Activated B cell treated with CpG ODN at 0.5 μM for 24 hours (primary cell): ENCODE results near the gene MRPL41. TPM values are rescaled to one million over a fixed set of nuclear protein-coding genes. Genes with fewer than 3 reads are reported as not detected.
A peak's percentile ranks its signal among the peaks of the same experiment; 100 is the strongest.

Experiments
- ATAC-seq: fragments of 200-7000 bp; cut with Tn5 transposase; one replicate; pipeline ENCODE4 v1.10.0; 2021; ENCODE audit warnings: low read depth, mild to moderate bottlenecking, moderate library complexity
- CTCF ChIA-PET: fragments of 350-600 bp; sonication (Branson Sonifier 250); formaldehyde crosslinking; loops from one replicate; lab custom pipeline; 2021; ENCODE audit warnings: antibody characterized with exemption; lab: Charles Lee
- POLR2A ChIA-PET: fragments of 350-600 bp; sonication (Branson Sonifier 250); formaldehyde crosslinking; loops from one replicate; lab custom pipeline; 2021; ENCODE audit warnings: antibody characterized with exemption; lab: Charles Lee
- DNase-seq: peaks from one replicate; pipeline ENCODE4 v3.0.0; 2022
- H3K27ac Mint-ChIP-seq: one replicate; pipeline ENCODE4 v1.8.0; 2020; ENCODE audit warnings: mixed read lengths
- H3K27me3 Mint-ChIP-seq: one replicate; pipeline ENCODE4 v1.8.0; 2021; ENCODE audit warnings: mixed read lengths
- H3K36me3 Mint-ChIP-seq: one replicate; pipeline ENCODE4 v1.8.0; 2021; ENCODE audit warnings: low read depth, mixed read lengths
- H3K4me1 Mint-ChIP-seq: one replicate; pipeline ENCODE4 v1.8.0; 2021; ENCODE audit warnings: mixed read lengths
- H3K4me3 Mint-ChIP-seq: one replicate; pipeline ENCODE4 v1.8.0; 2020; ENCODE audit warnings: mild to moderate bottlenecking, mixed read lengths
- H3K9me3 Mint-ChIP-seq: one replicate; pipeline ENCODE4 v1.8.0; 2020; ENCODE audit warnings: mixed read lengths
- CTCF ChIP-seq: fragments of 200-600 bp; IDR thresholded peaks from one replicate; pipeline ENCODE4 v1.8.0; 2022; ENCODE audit warnings: antibody characterized with exemption, mild to moderate bottlenecking
- intact Hi-C: fragments of 100-400 bp; cut with micrococcal nuclease; formaldehyde crosslinking; loops from one replicate; pipeline ENCODE4 v1.15.1; 2024
- total RNA-seq: library from RNA; stranded (reverse); gene quantifications from 2 replicates; pipeline ENCODE4 v1.2.3, GENCODE V29; 2022

MRPL41 gene
- 26.0 and 32.9 TPM in 2 replicates for total RNA-seq

- intact Hi-C loops = loop anchor here (1.0 to 10.0 kb wide), 6 partner anchors 17 to 757 kb away; partner anchors contain the start of genes ARRDC1, CCDC183, DPH7 and MAN1B1
- H3K36me3 Mint-ChIP-seq = peaks cover 28% of the 10 kb centered on the region
- ChIA-PET CTCF (interaction anchor here (1.0 to 1.4 kb wide), 2 partner anchors 16 to 28 kb away, joined by 4 to 5 read pairs; no protein-coding TSS in a partner anchor), POLR2A (interaction anchor here (0.6 to 3.9 kb wide), 14 partner anchors 14 to 1451 kb away, joined by 3 to 12 read pairs (median 6); partner anchors contain the start of genes DPH7, EHMT1, EXD3 and NOXA1)
- ATAC-seq (peak; percentile 85), DNase-seq (peak; percentile 83)
- H3K27ac Mint-ChIP-seq = peak within 1 kb of the TSS; percentile 79
- no peak for TF ChIP-seq CTCF
- H3K9me3 Mint-ChIP-seq = no peaks in the 10 kb centered on the region
- peak within 1 kb of the TSS; percentile 83 for H3K4me3 Mint-ChIP-seq
- H3K4me1 Mint-ChIP-seq = peaks cover 39% of the 10 kb centered on the region
- H3K27me3 Mint-ChIP-seq = no peaks in the 10 kb centered on the region
These were observed at the start of gene MRPL41 for GRCh38 chr9:137551264-137552021. Gene MRPL41, plus strand, starts transcription at chr9:137551879. Its CDS starts 203 bp downstream, at chr9:137552082.

GRCh38 chr9:137502008-137502911, 49.4 kb upstream of the MRPL41 start:
- CTCF ChIA-PET = no interaction called here
- POLR2A ChIA-PET = no interaction called here
- Mint-ChIP-seq H3K27ac (peak overlapping the region; percentile 46), H3K9me3 (no peaks in the 10 kb centered on the region), H3K27me3 (no peaks in the 10 kb centered on the region), H3K4me1 (peaks cover 3% of the 10 kb centered on the region), H3K36me3 (peaks cover 8% of the 10 kb centered on the region), H3K4me3 (no peak overlapping the region)
- no peak for ATAC-seq
- no peak for DNase-seq
- TF ChIP-seq CTCF = no peak
- intact Hi-C loops = no loop called here

- ATAC-seq (no peak), DNase-seq (no peak)
- Mint-ChIP-seq H3K4me1 (peaks cover 3% of the 10 kb centered on the region), H3K4me3 (no peak overlapping the region), H3K27me3 (no peaks in the 10 kb centered on the region), H3K27ac (no peak overlapping the region), H3K9me3 (no peaks in the 10 kb centered on the region), H3K36me3 (peaks cover 7% of the 10 kb centered on the region)
- TF ChIP-seq CTCF = no peak
- CTCF ChIA-PET = no interaction called here
- intact Hi-C loops = no loop called here
- POLR2A ChIA-PET = no interaction called here
These were observed 47.3 kb upstream of the MRPL41 start for GRCh38 chr9:137504432-137504777.

- no peak for DNase-seq
- ChIA-PET CTCF (no interaction called here), POLR2A (interaction anchor here (0.7 kb wide), 1 partner anchor 625 kb away, joined by 7 read pairs; no protein-coding TSS in a partner anchor)
- Mint-ChIP-seq H3K27me3 (no peaks in the 10 kb centered on the region), H3K36me3 (peaks cover 7% of the 10 kb centered on the region), H3K4me3 (no peak overlapping the region), H3K4me1 (peaks cover 3% of the 10 kb centered on the region), H3K27ac (no peak overlapping the region), H3K9me3 (no peaks in the 10 kb centered on the region)
- no peak for TF ChIP-seq CTCF
- intact Hi-C loops = no loop called here
- no peak for ATAC-seq
These were observed 46.1 kb upstream of the MRPL41 start for GRCh38 chr9:137505421-137506140.
